ENCODE results near the gene BOLA1. TPM values are rescaled to one million over a fixed set of nuclear protein-coding genes. Genes with fewer than 3 reads are reported as not detected.
"Not testable (repeated sequence)": the region's sequence is repeated elsewhere in the genome, so short reads cannot be mapped to it uniquely, and the experiment has no call there.

The BOLA1 gene
- polyA plus RNA-seq, 3 donors: 19.7 to 23.5 (median 21.7) TPM

DNA sequence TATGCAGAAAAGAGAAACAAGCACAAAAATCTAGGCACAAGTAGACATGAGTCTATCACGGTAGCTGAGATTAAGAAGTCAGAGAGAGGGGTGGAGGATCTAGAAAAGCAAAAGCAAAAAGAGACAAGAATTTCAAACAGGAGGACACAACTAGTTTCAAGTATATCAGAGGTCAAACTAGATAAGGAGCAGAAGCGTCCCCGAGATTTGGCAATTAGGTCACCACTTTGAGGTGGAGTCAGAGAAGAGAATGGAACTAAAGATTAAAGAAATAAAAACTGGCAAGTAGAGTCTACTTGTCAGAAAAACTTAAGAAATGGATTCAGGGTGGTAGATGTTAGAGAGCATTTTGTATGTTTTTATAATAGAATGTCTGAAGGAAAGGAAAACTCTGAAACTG is 26.0 kb downstream of the BOLA1 start:
- 73 to 82% (median 81%) methylated on average over 3 of the region's 3 CpGs for WGBS, 3 donors
- no peak overlapping the region for H3K27ac ChIP-seq (ENCODE audit: low read depth, low read length)

- 74 to 90% (median 76%) methylated on average over 2 of the region's 2 CpGs for WGBS, 3 donors
- H3K27ac ChIP-seq (ENCODE audit: low read depth, low read length): no peak overlapping the region
These were observed 26.4 kb downstream of the BOLA1 start for GRCh38 chr1:149925751-149926150.

DNA sequence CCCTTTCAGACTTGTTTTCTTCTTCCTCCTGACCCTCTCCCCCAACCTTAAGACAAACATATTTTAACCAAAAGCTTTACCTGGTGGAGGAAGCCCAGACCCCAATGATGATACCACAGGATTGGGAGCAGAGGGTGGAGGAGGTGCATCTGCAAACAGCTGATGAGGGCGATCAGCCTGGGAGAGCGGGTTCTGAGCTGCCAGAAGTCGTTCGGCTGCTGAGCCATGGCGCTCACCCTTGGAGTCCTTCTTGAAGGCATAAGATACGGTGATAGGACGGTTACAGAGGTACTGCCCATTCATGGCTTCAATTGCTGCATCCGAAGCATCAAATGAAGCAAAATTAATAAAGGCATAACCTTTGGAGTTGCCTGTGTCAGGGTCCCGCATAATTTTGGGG is 26.9 kb downstream of the BOLA1 start:
- WGBS, 3 donors: 89 to 92% (median 92%) methylated on average over 9 of the region's 9 CpGs
- no peak overlapping the region for H3K27ac ChIP-seq (ENCODE audit: low read depth, low read length)

DNA sequence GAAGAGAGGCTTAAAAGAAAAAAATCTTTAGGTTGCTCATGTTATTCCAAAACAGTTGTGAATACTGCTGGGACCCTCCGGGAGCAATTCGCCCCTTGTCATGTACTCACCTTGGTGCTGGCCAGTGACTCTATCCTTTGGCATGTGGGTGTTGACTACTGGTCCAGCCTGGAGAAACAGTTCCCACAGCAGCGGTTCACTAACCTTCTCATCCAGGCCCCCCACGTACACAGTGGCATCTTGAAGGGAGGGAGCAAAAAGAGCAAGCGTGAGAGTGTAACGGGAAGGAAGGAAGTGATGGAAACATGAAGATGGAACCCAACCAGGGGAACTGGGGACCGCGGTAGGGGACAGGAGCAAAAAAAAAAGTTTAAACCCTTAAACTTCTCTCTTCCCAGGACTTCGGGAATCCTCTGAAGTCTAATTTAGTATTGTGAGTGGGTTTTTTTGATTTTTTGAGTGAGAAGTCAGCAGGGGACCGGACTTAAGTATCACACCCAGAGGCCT is 27.7 kb downstream of the BOLA1 start:
- H3K27ac ChIP-seq (ENCODE audit: low read depth, low read length): no peak overlapping the region
- 2 to 7% (median 3%) methylated on average over 10 of the region's 10 CpGs for WGBS, 3 donors

DNA sequence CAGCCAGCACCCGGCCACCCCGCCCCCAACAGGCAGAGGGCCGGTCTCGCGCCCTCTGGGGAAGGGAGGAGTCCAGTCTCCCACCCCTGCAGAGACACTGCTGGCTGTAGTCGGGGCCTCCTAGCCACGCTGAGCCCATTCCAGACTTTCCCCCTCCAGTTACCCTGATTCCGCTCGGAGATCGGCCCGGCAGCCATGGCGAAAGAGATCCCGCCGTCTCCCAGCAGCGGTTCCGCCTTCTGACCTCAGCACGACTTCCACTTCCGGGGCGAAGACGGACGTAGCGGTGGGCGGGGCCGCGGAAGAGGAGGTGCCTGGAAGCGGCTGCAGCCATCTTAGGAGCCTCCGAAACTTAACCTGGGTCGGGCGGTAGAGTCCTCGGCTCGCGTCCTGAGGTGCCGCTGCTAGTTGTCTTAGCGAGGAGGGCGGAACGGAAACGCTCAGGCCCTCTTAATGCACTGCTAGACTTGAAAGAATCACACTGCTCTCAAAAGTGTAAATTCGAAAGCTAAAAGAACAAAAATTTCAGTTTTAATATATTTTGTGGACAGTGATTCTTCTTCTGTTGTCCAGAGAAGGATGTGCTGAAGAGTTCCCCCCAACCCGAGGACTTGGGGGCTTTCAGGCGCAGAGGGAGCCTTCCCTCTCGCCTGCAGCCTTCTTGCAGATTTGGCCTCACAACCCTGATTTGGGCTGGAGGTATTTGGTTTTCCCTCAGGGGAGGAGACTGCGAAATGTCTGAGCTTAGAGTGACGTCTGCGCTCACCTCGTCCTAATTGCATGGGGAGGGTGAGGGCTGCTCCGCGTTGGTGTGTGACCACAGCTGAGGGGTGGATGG is 28.4 kb downstream of the BOLA1 start, which contains the start of gene SF3B4:
Gene SF3B4, minus strand, starts transcription at position 241 of the 838 bp plus-strand sequence. Its CDS starts 44 bp downstream, at position 197.
- peak within 1 kb of the TSS; percentile 60 for H3K27ac ChIP-seq (ENCODE audit: low read depth, low read length)
- 0 to 1% (median 0%) methylated on average over 42 to 47 of the region's 47 CpGs for WGBS, 3 donors

DNA sequence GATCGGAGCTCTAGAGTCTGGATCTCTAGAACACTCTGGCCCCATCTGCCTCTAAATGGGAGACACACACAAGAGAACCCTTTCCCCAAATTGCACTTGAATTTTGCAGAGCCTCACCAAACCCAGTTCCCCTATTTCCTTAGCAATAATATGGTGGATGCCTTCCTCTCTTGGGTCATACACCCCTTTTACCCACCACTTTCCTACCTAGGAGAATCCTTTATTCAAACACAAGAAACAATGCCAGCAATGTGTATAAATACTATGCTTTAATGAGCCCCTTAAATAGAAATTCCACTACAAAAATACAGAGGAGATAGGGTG is 29.0 kb downstream of the BOLA1 start:
- 0 to 3% (median 0%) methylated on average over 1 of the region's 1 CpG for WGBS, 3 donors
- peak overlapping the region; percentile 60 for H3K27ac ChIP-seq (ENCODE audit: low read depth, low read length)

DNA sequence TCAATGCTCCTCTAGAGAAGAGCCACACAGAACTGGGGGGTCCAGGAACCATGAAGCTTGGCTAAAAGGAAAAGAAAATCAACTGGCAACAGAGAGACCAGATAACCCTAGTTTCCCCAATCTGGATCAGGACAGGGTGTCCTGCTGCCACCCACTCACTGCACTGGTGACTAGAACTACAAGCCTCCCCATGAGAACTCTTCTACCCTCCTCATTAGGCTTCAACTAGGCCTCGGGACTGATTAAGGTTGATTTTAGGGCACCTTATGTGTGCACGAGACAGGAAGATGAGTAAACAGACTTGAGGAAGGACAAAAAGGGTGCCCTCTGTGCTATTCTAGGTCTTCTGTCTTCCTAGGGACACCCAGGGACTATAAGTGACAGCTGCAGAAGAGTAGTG is 30.5 kb downstream of the BOLA1 start:
- no peak overlapping the region for H3K27ac ChIP-seq (ENCODE audit: low read depth, low read length)
- 83 to 89% (median 85%) methylated on average over 2 of the region's 2 CpGs for WGBS, 3 donors

GRCh38 chr1:149931212-149931790 is 31.9 kb downstream of the BOLA1 start:
- WGBS, 3 donors: 80 to 85% (median 82%) methylated on average over 13 of the region's 13 CpGs
- no peak overlapping the region for H3K27ac ChIP-seq (ENCODE audit: low read depth, low read length)

DNA sequence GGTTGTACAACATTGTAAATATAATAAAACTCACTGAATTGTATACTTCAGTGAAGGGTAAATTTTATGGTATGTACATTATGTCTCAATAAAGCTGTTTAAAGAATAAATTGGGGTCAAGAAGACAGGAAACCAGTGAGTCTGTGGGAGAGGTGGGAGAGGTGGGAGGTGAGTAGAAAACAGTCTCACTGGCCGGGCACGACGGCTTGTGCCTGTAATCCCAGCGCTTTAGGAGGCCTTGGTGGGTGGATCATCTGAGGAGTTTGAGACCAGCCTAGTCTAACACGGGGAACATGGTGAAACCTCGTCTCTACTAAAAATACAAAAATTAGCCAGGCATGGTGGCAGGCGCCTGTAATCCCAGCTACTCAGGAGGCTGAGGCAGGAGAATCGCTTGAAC is 33.1 kb downstream of the BOLA1 start:
- WGBS, 3 donors: 89 to 95% (median 94%) methylated on average over 8 of the region's 8 CpGs
- H3K27ac ChIP-seq (ENCODE audit: low read depth, low read length): no peak overlapping the region

DNA sequence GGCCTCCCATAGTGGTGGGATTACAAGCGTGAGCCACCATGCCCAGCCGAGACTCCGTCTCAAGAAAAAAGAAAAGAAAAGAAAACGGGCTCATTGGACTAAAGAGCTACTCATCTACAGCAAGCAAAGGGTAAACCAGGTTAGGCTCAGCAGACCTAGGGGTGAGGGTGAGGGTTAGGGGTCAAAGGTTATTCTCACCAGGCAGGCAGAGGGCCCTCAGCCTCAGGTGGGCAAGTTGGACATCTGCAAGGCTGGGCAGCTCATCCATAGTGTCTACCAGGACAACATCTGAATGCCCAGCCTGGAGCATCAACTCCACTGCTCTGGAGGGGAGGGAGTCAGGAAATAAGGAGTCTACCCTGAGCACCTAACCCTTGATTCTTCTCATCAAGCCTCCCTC is 33.8 kb downstream of the BOLA1 start:
- 90 to 98% (median 96%) methylated on average over 4 of the region's 4 CpGs for WGBS, 3 donors
- H3K27ac ChIP-seq (ENCODE audit: low read depth, low read length): no peak overlapping the region

DNA sequence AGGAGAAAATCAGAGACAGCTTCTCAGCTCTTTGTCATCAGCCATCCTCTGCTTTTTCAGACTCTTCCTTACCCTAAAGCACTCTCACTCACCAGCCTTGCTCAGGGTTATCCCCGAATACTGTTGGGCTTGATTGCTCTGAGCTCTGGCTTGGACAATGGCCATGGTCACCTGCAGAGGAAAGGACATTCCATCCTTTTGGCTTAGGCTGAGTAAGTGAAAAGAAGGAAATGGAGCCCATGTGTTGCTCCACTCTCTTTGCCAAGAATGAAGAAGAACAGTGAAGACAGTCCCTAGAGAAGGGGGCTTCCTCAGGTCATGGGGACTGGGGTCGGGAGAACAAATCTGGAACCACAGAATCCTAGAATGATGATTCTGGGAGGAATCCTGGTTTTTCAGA is 35.0 kb downstream of the BOLA1 start:
- WGBS, 3 donors: 44 to 65% (median 62%) methylated on average over 2 of the region's 2 CpGs
- no peak overlapping the region for H3K27ac ChIP-seq (ENCODE audit: low read depth, low read length)

DNA sequence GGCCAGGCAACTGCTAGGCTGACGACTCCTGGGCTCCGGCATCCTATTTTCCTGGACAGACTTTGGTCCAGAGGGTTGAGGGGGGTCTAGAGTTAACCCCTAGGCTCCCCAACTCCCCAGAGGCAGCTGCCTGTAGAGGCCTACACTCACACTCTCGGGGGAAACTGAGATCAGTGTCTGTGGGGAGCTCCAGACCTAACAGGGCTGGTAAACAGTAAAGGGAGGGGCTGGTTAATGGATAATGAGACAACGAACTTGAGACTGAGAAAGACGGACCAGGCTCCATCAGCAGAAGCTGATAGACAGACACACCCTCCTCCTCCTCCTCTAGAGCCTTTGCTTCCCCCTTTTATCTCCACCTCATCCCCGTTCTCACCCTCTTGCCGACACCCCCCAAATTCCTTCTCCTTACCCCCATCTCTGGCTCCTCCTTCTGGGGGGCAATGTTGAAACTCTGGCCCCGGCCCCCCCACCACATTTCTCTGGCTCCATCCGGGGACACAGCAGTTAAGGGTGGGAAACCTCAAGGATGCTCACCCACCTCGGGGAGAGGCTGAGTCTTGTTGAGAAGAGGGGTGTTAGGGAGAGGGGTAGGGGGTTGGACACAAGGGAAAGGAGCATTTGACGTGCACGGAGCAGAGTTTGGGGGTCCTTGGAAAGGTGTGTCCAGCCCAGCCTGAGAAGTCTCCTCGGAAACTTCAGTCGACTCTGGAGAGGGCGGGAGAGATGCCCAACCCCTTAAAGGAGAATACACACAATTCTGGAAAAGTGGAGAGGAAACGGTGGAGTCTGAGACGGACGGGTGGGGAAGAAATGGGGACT is 37.0 kb downstream of the BOLA1 start, which contains the start of gene MTMR11:
Gene MTMR11, minus strand, starts transcription at position 710 of the 822 bp plus-strand sequence. Its CDS starts 232 bp downstream, at position 478.
- H3K27ac ChIP-seq (ENCODE audit: low read depth, low read length): no peak within 1 kb of the TSS
- 20 to 45% (median 39%) methylated on average over 18 of the region's 18 CpGs for WGBS, 3 donors

DNA sequence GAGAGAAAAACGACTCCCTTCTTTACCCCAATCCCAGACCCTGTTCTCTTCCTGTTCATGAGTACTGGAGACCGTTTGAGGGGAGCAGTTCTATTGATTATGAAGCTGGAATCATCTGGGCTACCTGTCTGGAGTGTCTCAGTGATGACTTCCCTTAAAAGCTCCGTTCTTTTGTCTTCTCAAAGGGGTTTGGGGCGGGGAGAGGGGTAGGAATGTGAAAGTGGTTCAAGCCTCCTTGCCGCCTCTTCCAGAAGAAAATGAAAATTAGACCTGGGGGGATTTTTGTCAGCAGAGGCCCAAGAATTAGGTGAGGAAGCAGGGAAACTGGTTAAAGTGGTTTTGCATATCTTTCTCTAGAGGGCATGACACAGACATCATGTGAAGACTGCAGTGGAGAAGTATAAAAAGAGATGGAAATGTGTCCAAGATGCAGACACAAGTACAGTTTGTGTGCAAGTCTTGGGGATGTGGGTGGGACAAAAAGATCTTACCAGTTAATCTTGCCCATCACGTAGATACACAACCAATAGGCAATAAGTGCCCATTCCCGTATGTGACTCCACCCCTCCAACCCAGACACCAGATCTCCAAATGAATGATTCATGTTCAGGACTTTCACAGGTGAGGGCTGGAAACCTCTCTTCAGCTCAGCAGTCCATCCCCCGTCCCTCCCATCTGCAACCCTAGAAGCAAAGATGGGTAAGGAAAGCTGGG is 37.8 kb downstream of the BOLA1 start:
- no peak overlapping the region for H3K27ac ChIP-seq (ENCODE audit: low read depth, low read length)
- WGBS, 3 donors: 14 to 46% (median 37%) methylated on average over 8 of the region's 8 CpGs

GRCh38 chr1:149937759-149938158 is 38.4 kb downstream of the BOLA1 start:
- no peak overlapping the region for H3K27ac ChIP-seq (ENCODE audit: low read depth, low read length)

GRCh38 chr1:149938668-149939003 is 39.3 kb downstream of the BOLA1 start:
- WGBS, 3 donors: 47 to 59% (median 50%) methylated on average over 11 to 13 of the region's 13 CpGs
- H3K27ac ChIP-seq (ENCODE audit: low read depth, low read length): not testable (repeated sequence)

GRCh38 chr1:149940427-149940826 is 41.1 kb downstream of the BOLA1 start:
- 90 to 96% (median 92%) methylated on average over 3 of the region's 3 CpGs for WGBS, 3 donors
- no peak overlapping the region for H3K27ac ChIP-seq (ENCODE audit: low read depth, low read length)

GRCh38 chr1:149942207-149942606 is 42.8 kb downstream of the BOLA1 start:
- 38 to 47% (median 39%) methylated on average over 5 of the region's 5 CpGs for WGBS, 3 donors
- no peak overlapping the region for H3K27ac ChIP-seq (ENCODE audit: low read depth, low read length)

DNA sequence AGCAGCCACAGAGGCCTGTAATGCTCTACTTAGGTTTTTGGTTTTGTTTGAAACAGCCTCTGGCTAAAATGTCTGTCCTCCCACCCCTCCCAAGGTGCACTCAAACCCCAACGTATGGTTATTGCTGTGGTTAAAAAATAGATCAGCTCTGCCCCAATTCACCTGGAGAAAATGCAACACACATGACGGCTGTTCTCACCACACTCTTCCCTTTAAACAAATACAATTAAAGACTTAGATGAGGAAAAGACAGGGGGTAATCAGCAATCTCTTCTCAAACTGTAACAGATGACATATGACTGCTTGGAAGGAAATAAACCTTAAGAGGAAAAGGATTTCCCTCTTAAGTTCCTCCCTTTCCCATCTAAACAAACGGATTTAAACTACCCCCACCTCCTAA is 43.5 kb downstream of the BOLA1 start:
- no peak overlapping the region for H3K27ac ChIP-seq (ENCODE audit: low read depth, low read length)
- WGBS, 3 donors: 36 to 54% (median 40%) methylated on average over 3 of the region's 3 CpGs

Data from adipose tissue (tissue), 3 donors.